Epidermal melanocyte (primary cell): ENCODE data around the gene RAD18.

Experiments
- DNase-seq: peaks from one replicate; pipeline ENCODE4 v3.0.0; 2011; ENCODE audit warnings: low spot score; ENCODE audit not compliant: insufficient read length

Gene RAD18

GRCh38 chr3:8867646-8868045 is 95.6 kb downstream of the RAD18 start:
- no peak for DNase-seq

- DNase-seq = no peak
Measured at GRCh38 chr3:8865697-8866096, 97.6 kb downstream of the RAD18 start.

- DNase-seq = no peak
Measured at GRCh38 chr3:8864402-8865350, 98.6 kb downstream of the RAD18 start.

- no peak for DNase-seq
Measured at GRCh38 chr3:8863891-8864290, 99.4 kb downstream of the RAD18 start.

- no peak for DNase-seq
Measured at GRCh38 chr3:8857720-8858367, 105.4 kb downstream of the RAD18 start.

- DNase-seq = no peak
Measured at GRCh38 chr3:8856721-8857120, 106.6 kb downstream of the RAD18 start.

- no peak for DNase-seq
Measured at GRCh38 chr3:8856071-8856470, 107.2 kb downstream of the RAD18 start.

- no peak for DNase-seq
Measured at GRCh38 chr3:8854656-8855055, 108.6 kb downstream of the RAD18 start.

- DNase-seq = no peak
Measured at GRCh38 chr3:8853081-8853480, 110.2 kb downstream of the RAD18 start.

- DNase-seq = no peak
Measured at GRCh38 chr3:8852511-8852910, 110.8 kb downstream of the RAD18 start.

- DNase-seq = no peak
Measured at GRCh38 chr3:8851703-8852102, 111.6 kb downstream of the RAD18 start.

- DNase-seq = no peak
Measured at GRCh38 chr3:8848696-8849131, 114.6 kb downstream of the RAD18 start.

- no peak for DNase-seq
Measured at GRCh38 chr3:8847317-8847716, 116.0 kb downstream of the RAD18 start.

GRCh38 chr3:8846176-8846575 is 117.1 kb downstream of the RAD18 start:
- no peak for DNase-seq

- DNase-seq = peak; percentile 32
Measured at GRCh38 chr3:8845641-8846040, 117.6 kb downstream of the RAD18 start.

- DNase-seq = no peak
Measured at GRCh38 chr3:8843347-8843746, 119.9 kb downstream of the RAD18 start.

GRCh38 chr3:8842293-8842692 is 121.0 kb downstream of the RAD18 start:
- DNase-seq = no peak

- DNase-seq = no peak
Measured at GRCh38 chr3:8841472-8841871, 121.8 kb downstream of the RAD18 start.

GRCh38 chr3:8840556-8840955 is 122.7 kb downstream of the RAD18 start:
- no peak for DNase-seq

- no peak for DNase-seq
Measured at GRCh38 chr3:8839607-8840325, 123.5 kb downstream of the RAD18 start.

GRCh38 chr3:8838765-8839423 is 124.4 kb downstream of the RAD18 start:
- DNase-seq = no peak
